Lower leg skin (tissue), 3 donors: ENCODE data around the gene ZNF766.

ENCODE experiments used
- CTCF ChIP-seq, 3 donors: fragments of 450-650 bp; IDR thresholded peaks; one replicate each; pipeline ENCODE4 v1.5.1; 2016; ENCODE audit warnings: antibody characterized with exemption in 3 of 3, mild to moderate bottlenecking in 3 of 3, moderate library complexity in 2 of 3
- POLR2A ChIP-seq, 2 donors: fragments of 450-650 bp; IDR thresholded peaks; one replicate each; pipeline ENCODE4 v1.6.1; 2016 to 2017; ENCODE audit warnings: antibody characterized with exemption in 2 of 2, mild to moderate bottlenecking in 1 of 2, moderate library complexity in 1 of 2

- TF ChIP-seq CTCF (IDR thresholded peaks at IDR 0.05) (no peak), POLR2A (IDR thresholded peaks at IDR 0.05) (no peak)
Measured at GRCh38 chr19:52258426-52258825, 11.0 kb upstream of the ZNF766 start.
